Liver (tissue), 9 donors: Measurements from ENCODE around the gene TCEA3. TPM values are rescaled to one million over a fixed set of nuclear protein-coding genes. Genes with fewer than 3 reads are reported as not detected.

Source experiments
- DNase-seq: peaks from one replicate; pipeline ENCODE4 v3.0.0-alpha.2; 2017; ENCODE audit warnings: low spot score
- H3K27ac ChIP-seq, 2 donors: one replicate each; pipeline ENCODE4 v1.7.0; 2013; ENCODE audit warnings: inconsistent platforms in 2 of 2, low read length in 2 of 2, control low read depth in 1 of 2, low read depth in 1 of 2, mild to moderate bottlenecking in 1 of 2
- H3K27me3 ChIP-seq, 4 donors: one replicate each; pipeline versions ENCODE4 v1.6.1 to v1.7.0; 2013; ENCODE audit warnings: low read length in 3 of 4, inconsistent platforms in 1 of 4, mild to moderate bottlenecking in 1 of 4, moderate library complexity in 1 of 4; ENCODE audit not compliant: control insufficient read depth in 4 of 4, insufficient read depth in 4 of 4
- H3K36me3 ChIP-seq, 4 donors: one replicate each; pipeline versions ENCODE4 v1.6.1 to v1.7.0; 2013; ENCODE audit warnings: low read length in 3 of 4, mild to moderate bottlenecking in 3 of 4, low read depth in 1 of 4, moderate library complexity in 1 of 4; ENCODE audit not compliant: control insufficient read depth in 4 of 4, insufficient read depth in 3 of 4
- H3K4me1 ChIP-seq, 4 donors: one replicate each; pipeline versions ENCODE4 v1.6.1 to v1.7.0; 2013; ENCODE audit warnings: low read length in 3 of 4, mild to moderate bottlenecking in 3 of 4, moderate library complexity in 1 of 4; ENCODE audit not compliant: control insufficient read depth in 4 of 4, insufficient read depth in 4 of 4
- H3K4me3 ChIP-seq, 3 donors: one replicate each; pipeline versions ENCODE4 v1.6.1 to v1.7.0; 2013; ENCODE audit warnings: low read length in 3 of 3, control low read depth in 1 of 3, low read depth in 1 of 3, mild to moderate bottlenecking in 1 of 3
- H3K9ac ChIP-seq, 2 donors: one replicate each; pipeline ENCODE4 v1.7.0; 2013; ENCODE audit warnings: low read length in 2 of 2, mild to moderate bottlenecking in 2 of 2, moderate library complexity in 2 of 2, control low read depth in 1 of 2, low read depth in 1 of 2
- H3K9me3 ChIP-seq, 4 donors: one replicate each; pipeline versions ENCODE4 v1.6.1 to v1.7.0; 2013; ENCODE audit warnings: low read length in 3 of 4; ENCODE audit not compliant: control insufficient read depth in 4 of 4
- EGR1 ChIP-seq, 2 donors: IDR thresholded peaks; 2 replicates each; pipeline ENCODE4 v1.6.1; 2016 to 2018; ENCODE audit warnings: antibody characterized with exemption in 2 of 2, low read depth in 2 of 2
- FOXA1 ChIP-seq: IDR thresholded peaks from 2 replicates; pipeline ENCODE4 v1.6.1; 2016; ENCODE audit warnings: antibody characterized with exemption
- FOXA2 ChIP-seq: IDR thresholded peaks from 2 replicates; pipeline ENCODE4 v1.6.1; 2016; ENCODE audit warnings: antibody characterized with exemption
- GABPA ChIP-seq, 2 donors: IDR thresholded peaks in 1 of 2; conservative IDR thresholded peaks in 1 of 2; 2 replicates each; pipeline ENCODE4 v1.6.1; 2016; ENCODE audit warnings: antibody characterized with exemption in 2 of 2, mild to moderate bottlenecking in 1 of 2, moderate library complexity in 1 of 2
- HNF4A ChIP-seq, 2 donors: conservative IDR thresholded peaks; 2 replicates each; pipeline ENCODE4 v1.6.1; 2016; ENCODE audit warnings: antibody characterized with exemption in 2 of 2, mild to moderate bottlenecking in 2 of 2
- HNF4G ChIP-seq: IDR thresholded peaks from 2 replicates; pipeline ENCODE4 v1.6.1; 2016; ENCODE audit warnings: antibody characterized with exemption
- JUND ChIP-seq, 2 donors: IDR thresholded peaks; 2 replicates each; pipeline ENCODE4 v1.6.1; 2016; ENCODE audit warnings: antibody characterized with exemption in 2 of 2
- NR2F2 ChIP-seq: IDR thresholded peaks from 2 replicates; pipeline ENCODE4 v1.6.1; 2016; ENCODE audit warnings: antibody characterized with exemption
- RAD21 ChIP-seq, 2 donors: IDR thresholded peaks; 2 replicates each; pipeline ENCODE4 v1.6.1; 2016; ENCODE audit warnings: antibody characterized with exemption in 2 of 2, mild to moderate bottlenecking in 2 of 2
- RXRA ChIP-seq, 2 donors: IDR thresholded peaks; 2 replicates each; pipeline ENCODE4 v1.6.1; 2017 to 2018; ENCODE audit warnings: antibody characterized with exemption in 2 of 2, mild to moderate bottlenecking in 1 of 2
- SP1 ChIP-seq: IDR thresholded peaks from 2 replicates; pipeline ENCODE4 v1.6.1; 2018; ENCODE audit warnings: antibody characterized with exemption, mild to moderate bottlenecking
- TAF1 ChIP-seq: conservative IDR thresholded peaks from 2 replicates; pipeline ENCODE4 v1.6.1; 2016; ENCODE audit warnings: antibody characterized with exemption, mild to moderate bottlenecking
- YY1 ChIP-seq: IDR thresholded peaks from 2 replicates; pipeline ENCODE4 v1.6.1; 2016; ENCODE audit warnings: antibody characterized with exemption, mild to moderate bottlenecking
- WGBS: extraction: QIAGEN DNeasy Blood & Tissue Kit; methylation state at CpG from one replicate; pipeline ENCODE4 v1.1.7; 2013; 5-methylcytosine and 5-hydroxymethylcytosine counted together
- polyA plus RNA-seq, 2 donors: library from polyadenylated mRNA; stranded (reverse) in 1 of 2; unstranded in 1 of 2; fragments of 200-250 nt in 1 of 2; fragments of >200 nt in 1 of 2; fragmentation: Nextera tagmentation in 1 of 2; extraction: Ambion mirVana in 1 of 2; gene quantifications; one replicate each; pipeline versions ENCODE4 v1.2.1 to v1.2.3, GENCODE V29; 2013 to 2015
- total RNA-seq, 2 donors: library from RNA; depleted of rRNA; stranded (reverse); fragments of >200 nt; gene quantifications; one replicate each; pipeline ENCODE4 v1.2.3, GENCODE V29; 2014
- TF ChIP-seq, protein P1 (sequence below): IDR thresholded peaks from 2 replicates; pipeline ENCODE4 v1.6.1; 2016; ENCODE audit warnings: antibody characterized with exemption
- TF ChIP-seq, protein P2 (sequence below): fragments of 150-350 bp; IDR thresholded peaks from 2 replicates; pipeline ENCODE4 v1.5.1; 2017; ENCODE audit warnings: improper control_type of control experiment, low read depth, low read length; ENCODE audit not compliant: missing input control
- TF ChIP-seq, protein P3 (sequence below): IDR thresholded peaks from 2 replicates; pipeline ENCODE4 v1.6.1; 2016; ENCODE audit warnings: antibody characterized with exemption
- TF ChIP-seq, protein P4 (sequence below): IDR thresholded peaks from 2 replicates; pipeline ENCODE4 v1.6.1; 2016; ENCODE audit warnings: antibody characterized with exemption, mild to moderate bottlenecking
- TF ChIP-seq, protein P5 (sequence below): IDR thresholded peaks from 2 replicates; pipeline ENCODE4 v1.6.1; 2016; ENCODE audit warnings: antibody characterized with exemption
- donor health status: healthy.
- donor health status: healthy.
- donor health status: healthy.
- donor health status: healthy.
- donor health status: healthy.

The TCEA3 gene
- total and polyA plus RNA-seq, 4 donors = 29.6 to 142 (median 47.6) TPM

DNA sequence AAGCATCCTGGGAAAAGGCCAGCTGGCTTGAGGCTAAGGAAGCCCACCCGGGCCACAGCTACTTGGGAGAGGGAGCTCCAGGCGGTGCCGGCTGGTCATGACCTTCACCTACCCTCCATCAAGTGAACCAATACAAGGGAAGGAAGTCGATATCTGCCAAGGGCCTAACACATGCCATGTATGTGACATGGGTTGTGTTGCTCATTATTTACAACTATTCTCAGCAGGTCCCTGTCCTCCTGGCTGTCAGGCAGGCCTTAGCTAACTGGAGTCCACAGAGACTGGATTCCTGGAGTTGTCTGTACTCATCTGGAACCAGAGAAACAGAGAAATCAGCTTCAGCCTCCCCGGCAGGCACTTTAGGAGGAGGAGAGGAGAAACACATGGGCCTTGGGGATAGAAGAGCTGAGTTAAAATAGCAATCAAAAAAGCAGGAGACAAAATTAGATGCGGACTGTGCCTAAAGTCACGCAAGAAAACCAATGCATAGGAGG lies 15.7 kb downstream of the TCEA3 start:
- H3K4me3 ChIP-seq = no peak overlapping the region
- H3K27me3 ChIP-seq = no peaks in the 10 kb centered on the region
- H3K4me1 ChIP-seq = peaks cover 3 to 6% (median 4%) of the 10 kb centered on the region in 4 donors
- no peak for DNase-seq
- no peak overlapping the region for H3K27ac ChIP-seq
- H3K36me3 ChIP-seq = peaks cover 4 to 32% (median 15%) of the 10 kb centered on the region in 4 donors
- H3K9me3 ChIP-seq = no peaks in the 10 kb centered on the region
- no peak overlapping the region for H3K9ac ChIP-seq
- WGBS = 91% methylated on average over 7 of the region's 7 CpGs
- TF ChIP-seq, protein P1, sequence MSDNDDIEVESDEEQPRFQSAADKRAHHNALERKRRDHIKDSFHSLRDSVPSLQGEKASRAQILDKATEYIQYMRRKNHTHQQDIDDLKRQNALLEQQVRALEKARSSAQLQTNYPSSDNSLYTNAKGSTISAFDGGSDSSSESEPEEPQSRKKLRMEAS = no peak
- TF ChIP-seq HNF4G = no peak
- no peak for TF ChIP-seq FOXA2
- TF ChIP-seq JUND (IDR thresholded peaks at IDR 0.05) = no peak
- no peak for TF ChIP-seq TAF1
- TF ChIP-seq, protein P2, sequence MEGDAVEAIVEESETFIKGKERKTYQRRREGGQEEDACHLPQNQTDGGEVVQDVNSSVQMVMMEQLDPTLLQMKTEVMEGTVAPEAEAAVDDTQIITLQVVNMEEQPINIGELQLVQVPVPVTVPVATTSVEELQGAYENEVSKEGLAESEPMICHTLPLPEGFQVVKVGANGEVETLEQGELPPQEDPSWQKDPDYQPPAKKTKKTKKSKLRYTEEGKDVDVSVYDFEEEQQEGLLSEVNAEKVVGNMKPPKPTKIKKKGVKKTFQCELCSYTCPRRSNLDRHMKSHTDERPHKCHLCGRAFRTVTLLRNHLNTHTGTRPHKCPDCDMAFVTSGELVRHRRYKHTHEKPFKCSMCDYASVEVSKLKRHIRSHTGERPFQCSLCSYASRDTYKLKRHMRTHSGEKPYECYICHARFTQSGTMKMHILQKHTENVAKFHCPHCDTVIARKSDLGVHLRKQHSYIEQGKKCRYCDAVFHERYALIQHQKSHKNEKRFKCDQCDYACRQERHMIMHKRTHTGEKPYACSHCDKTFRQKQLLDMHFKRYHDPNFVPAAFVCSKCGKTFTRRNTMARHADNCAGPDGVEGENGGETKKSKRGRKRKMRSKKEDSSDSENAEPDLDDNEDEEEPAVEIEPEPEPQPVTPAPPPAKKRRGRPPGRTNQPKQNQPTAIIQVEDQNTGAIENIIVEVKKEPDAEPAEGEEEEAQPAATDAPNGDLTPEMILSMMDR = no peak
- TF ChIP-seq YY1 = no peak
- no peak for TF ChIP-seq HNF4A (conservative IDR thresholded peaks at IDR 0.05)

DNA sequence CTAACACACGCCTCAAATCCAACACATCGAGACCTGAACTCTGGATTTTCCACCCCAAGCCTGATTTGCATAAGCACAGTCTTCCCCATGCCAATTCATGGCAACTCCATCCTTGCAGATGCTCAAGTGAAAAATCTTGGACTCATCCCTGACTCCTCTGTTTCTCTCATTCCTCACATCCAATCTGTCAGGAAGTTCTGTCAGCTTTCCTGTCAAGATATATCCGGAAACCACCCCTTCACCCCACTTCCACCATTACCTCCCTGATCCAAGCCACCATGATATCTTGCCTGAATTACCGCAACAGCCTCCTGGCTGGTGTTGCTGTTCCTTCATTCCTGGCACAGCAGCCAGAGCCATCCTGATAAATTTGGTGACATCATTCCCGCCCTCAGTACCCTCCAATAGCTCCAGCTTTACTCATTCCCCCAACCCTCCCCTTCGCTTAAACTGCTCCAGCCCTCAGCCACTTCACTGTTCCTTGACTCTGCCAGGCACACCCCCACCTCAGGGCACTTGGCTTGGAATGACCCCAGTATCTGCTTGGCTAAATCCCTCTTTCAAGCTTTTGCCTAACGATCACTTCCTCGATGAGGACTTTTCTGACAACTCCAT lies 17.4 kb downstream of the TCEA3 start:
- TF ChIP-seq, protein P3, sequence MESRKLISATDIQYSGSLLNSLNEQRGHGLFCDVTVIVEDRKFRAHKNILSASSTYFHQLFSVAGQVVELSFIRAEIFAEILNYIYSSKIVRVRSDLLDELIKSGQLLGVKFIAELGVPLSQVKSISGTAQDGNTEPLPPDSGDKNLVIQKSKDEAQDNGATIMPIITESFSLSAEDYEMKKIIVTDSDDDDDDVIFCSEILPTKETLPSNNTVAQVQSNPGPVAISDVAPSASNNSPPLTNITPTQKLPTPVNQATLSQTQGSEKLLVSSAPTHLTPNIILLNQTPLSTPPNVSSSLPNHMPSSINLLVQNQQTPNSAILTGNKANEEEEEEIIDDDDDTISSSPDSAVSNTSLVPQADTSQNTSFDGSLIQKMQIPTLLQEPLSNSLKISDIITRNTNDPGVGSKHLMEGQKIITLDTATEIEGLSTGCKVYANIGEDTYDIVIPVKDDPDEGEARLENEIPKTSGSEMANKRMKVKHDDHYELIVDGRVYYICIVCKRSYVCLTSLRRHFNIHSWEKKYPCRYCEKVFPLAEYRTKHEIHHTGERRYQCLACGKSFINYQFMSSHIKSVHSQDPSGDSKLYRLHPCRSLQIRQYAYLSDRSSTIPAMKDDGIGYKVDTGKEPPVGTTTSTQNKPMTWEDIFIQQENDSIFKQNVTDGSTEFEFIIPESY = no peak
- TF ChIP-seq, protein P4, sequence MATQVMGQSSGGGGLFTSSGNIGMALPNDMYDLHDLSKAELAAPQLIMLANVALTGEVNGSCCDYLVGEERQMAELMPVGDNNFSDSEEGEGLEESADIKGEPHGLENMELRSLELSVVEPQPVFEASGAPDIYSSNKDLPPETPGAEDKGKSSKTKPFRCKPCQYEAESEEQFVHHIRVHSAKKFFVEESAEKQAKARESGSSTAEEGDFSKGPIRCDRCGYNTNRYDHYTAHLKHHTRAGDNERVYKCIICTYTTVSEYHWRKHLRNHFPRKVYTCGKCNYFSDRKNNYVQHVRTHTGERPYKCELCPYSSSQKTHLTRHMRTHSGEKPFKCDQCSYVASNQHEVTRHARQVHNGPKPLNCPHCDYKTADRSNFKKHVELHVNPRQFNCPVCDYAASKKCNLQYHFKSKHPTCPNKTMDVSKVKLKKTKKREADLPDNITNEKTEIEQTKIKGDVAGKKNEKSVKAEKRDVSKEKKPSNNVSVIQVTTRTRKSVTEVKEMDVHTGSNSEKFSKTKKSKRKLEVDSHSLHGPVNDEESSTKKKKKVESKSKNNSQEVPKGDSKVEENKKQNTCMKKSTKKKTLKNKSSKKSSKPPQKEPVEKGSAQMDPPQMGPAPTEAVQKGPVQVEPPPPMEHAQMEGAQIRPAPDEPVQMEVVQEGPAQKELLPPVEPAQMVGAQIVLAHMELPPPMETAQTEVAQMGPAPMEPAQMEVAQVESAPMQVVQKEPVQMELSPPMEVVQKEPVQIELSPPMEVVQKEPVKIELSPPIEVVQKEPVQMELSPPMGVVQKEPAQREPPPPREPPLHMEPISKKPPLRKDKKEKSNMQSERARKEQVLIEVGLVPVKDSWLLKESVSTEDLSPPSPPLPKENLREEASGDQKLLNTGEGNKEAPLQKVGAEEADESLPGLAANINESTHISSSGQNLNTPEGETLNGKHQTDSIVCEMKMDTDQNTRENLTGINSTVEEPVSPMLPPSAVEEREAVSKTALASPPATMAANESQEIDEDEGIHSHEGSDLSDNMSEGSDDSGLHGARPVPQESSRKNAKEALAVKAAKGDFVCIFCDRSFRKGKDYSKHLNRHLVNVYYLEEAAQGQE = no peak
- TF ChIP-seq FOXA2 (no peak), JUND (IDR thresholded peaks at IDR 0.05) (no peak), RAD21 (IDR thresholded peaks at IDR 0.05) (no peak), NR2F2 (no peak), FOXA1 (no peak), EGR1 (IDR thresholded peaks at IDR 0.05; ENCODE audit: low read depth in 2 of 2) (no peak), SP1 (no peak), HNF4A (conservative IDR thresholded peaks at IDR 0.05) (no peak), TAF1 (no peak), RXRA (IDR thresholded peaks at IDR 0.05) (no peak), YY1 (no peak), HNF4G (no peak), GABPA (IDR thresholded peaks at IDR 0.05 in 1 of 2, conservative IDR thresholded peaks at IDR 0.05 in 1 of 2) (no peak)
- TF ChIP-seq, protein P5, sequence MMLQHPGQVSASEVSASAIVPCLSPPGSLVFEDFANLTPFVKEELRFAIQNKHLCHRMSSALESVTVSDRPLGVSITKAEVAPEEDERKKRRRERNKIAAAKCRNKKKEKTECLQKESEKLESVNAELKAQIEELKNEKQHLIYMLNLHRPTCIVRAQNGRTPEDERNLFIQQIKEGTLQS = no peak
- TF ChIP-seq, protein P1 = no peak
- TF ChIP-seq, protein P2 = no peak
- Histone ChIP-seq H3K36me3 (peaks cover 3 to 39% (median 15%) of the 10 kb centered on the region in 4 donors), H3K4me1 (peaks cover 7 to 10% (median 8%) of the 10 kb centered on the region in 4 donors), H3K4me3 (no peak overlapping the region), H3K9ac (no peak overlapping the region), H3K9me3 (no peaks in the 10 kb centered on the region), H3K27me3 (no peaks in the 10 kb centered on the region), H3K27ac (no peak overlapping the region)
- DNase-seq = no peak
- WGBS = 91% methylated on average over 8 of the region's 8 CpGs
